Effector CD8-positive, alpha-beta T cell (primary cell): ENCODE results near the gene LRRC40.
"Not testable (repeated sequence)": the region's sequence is repeated elsewhere in the genome, so short reads cannot be mapped to it uniquely, and the experiment has no call there.

Experiments
- DNase-seq: peaks from one replicate; lab custom pipeline; 2025; lab: John Stamatoyannopoulos, UW

Gene LRRC40

GRCh38 chr1:70202173-70202758 lies 3.1 kb downstream of the LRRC40 start:
- no peak for DNase-seq

GRCh38 chr1:70200065-70200464 lies 5.3 kb downstream of the LRRC40 start:
- no peak for DNase-seq

GRCh38 chr1:70196333-70196732 lies 9.0 kb downstream of the LRRC40 start:
- DNase-seq: no peak

- no peak for DNase-seq
These were observed 10.0 kb downstream of the LRRC40 start for GRCh38 chr1:70195342-70195741.

GRCh38 chr1:70194601-70195000 lies 10.8 kb downstream of the LRRC40 start:
- DNase-seq: no peak

GRCh38 chr1:70192446-70192845 lies 12.9 kb downstream of the LRRC40 start:
- DNase-seq: not testable (repeated sequence)

GRCh38 chr1:70190180-70190579 lies 15.2 kb downstream of the LRRC40 start:
- no peak for DNase-seq

- DNase-seq: no peak
These were observed 16.9 kb downstream of the LRRC40 start for GRCh38 chr1:70188522-70188921.

GRCh38 chr1:70185181-70185580 lies 20.2 kb downstream of the LRRC40 start:
- DNase-seq: not testable (repeated sequence)

GRCh38 chr1:70171512-70171911 lies 33.9 kb downstream of the LRRC40 start:
- no peak for DNase-seq

- no peak for DNase-seq
These were observed 36.1 kb downstream of the LRRC40 start for GRCh38 chr1:70169018-70169839.

- no peak for DNase-seq
These were observed 37.1 kb downstream of the LRRC40 start for GRCh38 chr1:70168283-70168682.

GRCh38 chr1:70164350-70164749 lies 41.0 kb downstream of the LRRC40 start:
- no peak for DNase-seq

- DNase-seq: no peak
These were observed 48.8 kb downstream of the LRRC40 start for GRCh38 chr1:70156529-70157120.

- DNase-seq: no peak
These were observed 51.6 kb downstream of the LRRC40 start for GRCh38 chr1:70153739-70154138.

GRCh38 chr1:70150444-70150843 lies 54.9 kb downstream of the LRRC40 start:
- no peak for DNase-seq

- no peak for DNase-seq
These were observed 58.9 kb downstream of the LRRC40 start for GRCh38 chr1:70146488-70146887.

GRCh38 chr1:70143048-70143659 lies 62.2 kb downstream of the LRRC40 start:
- DNase-seq: no peak

GRCh38 chr1:70142075-70142474 lies 63.3 kb downstream of the LRRC40 start:
- no peak for DNase-seq

- DNase-seq: no peak
These were observed 64.5 kb downstream of the LRRC40 start for GRCh38 chr1:70140894-70141293.

GRCh38 chr1:70140343-70140742 lies 65.0 kb downstream of the LRRC40 start:
- no peak for DNase-seq

- DNase-seq: no peak
These were observed 71.2 kb downstream of the LRRC40 start for GRCh38 chr1:70134148-70134547.

- DNase-seq: no peak
These were observed 88.3 kb downstream of the LRRC40 start for GRCh38 chr1:70117046-70117445.
